GM08714 (cell line): ENCODE results near the gene SLC6A18.

ENCODE experiments used
- H3K4me3 ChIP-seq: fragments of 200-500 bp; sonication (Bioruptor generic); 2 replicates; pipeline ENCODE4 v1.5.1; 2014; ENCODE audit warnings: mild to moderate bottlenecking, low read length, inconsistent platforms
- ZNF274 ChIP-seq: IDR thresholded peaks from 2 replicates; pipeline ENCODE4 v1.6.1; 2012; ENCODE audit warnings: mild to moderate bottlenecking, low read depth, low read length

The SLC6A18 gene

GRCh38 chr5:1251678-1252580 lies 26.7 kb downstream of the SLC6A18 start:
- no peak overlapping the region for H3K4me3 ChIP-seq
- no peak for TF ChIP-seq ZNF274

GRCh38 chr5:1252681-1253080 lies 27.5 kb downstream of the SLC6A18 start:
- TF ChIP-seq ZNF274: no peak
- no peak overlapping the region for H3K4me3 ChIP-seq

GRCh38 chr5:1253456-1254105 lies 28.4 kb downstream of the SLC6A18 start:
- no peak for TF ChIP-seq ZNF274

GRCh38 chr5:1254196-1254595 lies 29.0 kb downstream of the SLC6A18 start:
- no peak for TF ChIP-seq ZNF274
- H3K4me3 ChIP-seq: no peak overlapping the region

More at GRCh38 chr5:1253456-1254105, 28.4 kb downstream of the SLC6A18 start:
- H3K4me3 ChIP-seq: no peak overlapping the region

GRCh38 chr5:1255081-1255561 lies 29.9 kb downstream of the SLC6A18 start:
- H3K4me3 ChIP-seq: no peak overlapping the region
- no peak for TF ChIP-seq ZNF274

- TF ChIP-seq ZNF274: no peak
- no peak overlapping the region for H3K4me3 ChIP-seq
Measured at GRCh38 chr5:1256776-1257175, 31.6 kb downstream of the SLC6A18 start.

GRCh38 chr5:1257363-1257762 lies 32.2 kb downstream of the SLC6A18 start:
- no peak for TF ChIP-seq ZNF274

GRCh38 chr5:1257841-1258240 lies 32.7 kb downstream of the SLC6A18 start:
- no peak for TF ChIP-seq ZNF274
- H3K4me3 ChIP-seq: no peak overlapping the region

More at GRCh38 chr5:1257363-1257762, 32.2 kb downstream of the SLC6A18 start:
- H3K4me3 ChIP-seq: no peak overlapping the region

GRCh38 chr5:1259806-1260480 lies 34.8 kb downstream of the SLC6A18 start:
- TF ChIP-seq ZNF274: no peak
- no peak overlapping the region for H3K4me3 ChIP-seq

GRCh38 chr5:1261643-1262042 lies 36.5 kb downstream of the SLC6A18 start:
- H3K4me3 ChIP-seq: no peak overlapping the region
- TF ChIP-seq ZNF274: no peak

GRCh38 chr5:1262381-1262780 lies 37.2 kb downstream of the SLC6A18 start:
- no peak overlapping the region for H3K4me3 ChIP-seq
- no peak for TF ChIP-seq ZNF274

GRCh38 chr5:1264211-1264610 lies 39.0 kb downstream of the SLC6A18 start:
- TF ChIP-seq ZNF274: no peak
- no peak overlapping the region for H3K4me3 ChIP-seq

- no peak overlapping the region for H3K4me3 ChIP-seq
- TF ChIP-seq ZNF274: no peak
Measured at GRCh38 chr5:1265026-1265425, 39.8 kb downstream of the SLC6A18 start.
